Right hindlimb (tissue), 1 donor: Measurements from ENCODE around the gene MOGAT2.
"Not testable (repeated sequence)": the region's sequence is repeated elsewhere in the genome, so short reads cannot be mapped to it uniquely, and the experiment has no call there.

Experiments used
- DNase-seq: peaks from one replicate; pipeline ENCODE4 v3.0.0-alpha.2; 2018

MOGAT2 gene

DNA sequence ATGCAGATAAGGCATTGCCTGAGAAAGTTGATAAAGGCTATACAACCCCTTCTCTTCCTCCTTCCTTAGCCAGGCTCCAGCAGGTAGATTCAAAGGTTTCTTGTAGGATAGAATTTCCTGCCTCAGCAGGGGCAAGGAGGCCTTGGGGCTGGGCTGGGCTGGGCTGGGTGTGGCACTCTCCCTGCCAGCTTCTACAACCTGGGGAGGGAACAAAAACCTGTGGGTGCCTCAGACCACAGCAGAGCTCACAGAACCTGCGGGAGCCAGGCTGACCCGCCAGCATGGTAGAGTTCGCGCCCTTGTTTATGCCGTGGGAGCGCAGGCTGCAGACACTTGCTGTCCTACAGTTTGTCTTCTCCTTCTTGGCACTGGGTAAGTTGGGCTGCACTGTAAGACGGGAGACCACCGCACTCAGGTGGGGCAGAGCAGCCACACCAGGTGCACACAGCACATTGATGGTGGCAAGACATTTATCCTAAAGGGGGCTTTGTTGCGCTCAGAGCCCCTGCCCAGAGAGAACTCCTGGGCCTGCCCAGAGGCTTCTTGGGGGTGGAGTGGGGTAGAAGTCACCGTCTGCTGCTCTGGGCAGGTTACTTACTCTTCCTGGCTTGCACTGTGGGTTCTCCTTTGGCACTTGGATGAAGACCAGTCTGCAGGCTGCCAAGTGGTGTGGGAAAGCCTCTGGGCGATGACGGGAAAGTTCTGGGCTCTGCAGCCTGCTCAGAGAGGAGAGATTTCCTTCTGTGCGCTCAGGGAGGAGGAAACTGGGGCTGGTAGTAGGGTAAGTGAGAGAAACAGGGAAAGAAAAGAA, at the start of gene MOGAT2:
MOGAT2 (plus strand) TSS at position 231 of the 811 bp plus-strand sequence; CDS start at position 282, 51 bp downstream.
- no peak for DNase-seq

DNA sequence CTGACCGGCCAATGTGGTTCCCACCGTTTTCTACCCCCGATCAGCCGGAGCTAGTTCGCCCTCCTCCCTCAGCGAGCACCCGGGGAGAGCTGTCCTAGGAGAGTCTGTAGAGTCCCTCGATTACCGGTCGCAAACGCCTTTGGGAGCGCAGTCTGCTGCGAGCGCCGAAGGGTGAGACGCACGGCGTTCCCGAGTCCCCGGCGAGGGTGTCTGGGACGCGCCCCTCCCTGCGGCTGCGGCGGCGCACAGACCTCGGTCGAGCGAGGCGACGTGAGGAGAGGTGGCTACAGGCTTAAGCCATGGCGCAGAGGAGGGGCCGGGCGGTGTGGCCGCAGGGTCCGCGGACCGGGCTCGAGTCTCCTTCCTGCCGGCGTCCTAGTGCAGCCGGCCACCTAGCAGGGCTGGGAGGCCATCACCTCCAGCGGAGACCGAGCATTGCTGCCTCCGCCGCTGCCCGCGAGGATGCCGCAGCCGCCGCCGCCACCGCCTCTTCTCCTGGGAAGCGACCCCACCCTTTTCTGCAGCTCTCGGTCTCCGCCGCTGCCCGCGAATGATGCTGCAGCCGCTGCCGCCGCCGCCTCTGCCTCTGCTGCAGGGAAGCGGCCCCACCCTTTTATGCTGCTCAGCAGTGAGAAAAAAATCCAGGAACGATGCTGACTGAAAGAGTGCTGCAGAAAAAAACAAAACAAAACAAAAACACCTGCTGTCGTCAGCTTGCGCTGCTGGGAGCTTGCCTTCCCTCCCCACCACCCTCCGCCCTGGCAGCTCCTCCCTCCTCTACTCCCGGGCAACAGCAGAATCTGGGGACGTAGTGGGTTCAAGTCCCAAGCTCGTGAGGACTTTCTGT, 49.0 kb upstream of the MOGAT2 start, which contains the start of gene MAP6:
MAP6 (minus strand) TSS at position 588 of the 847 bp plus-strand sequence. CDS start 669 bp downstream, outside the sequence.
- peak; percentile 59 for DNase-seq

DNA sequence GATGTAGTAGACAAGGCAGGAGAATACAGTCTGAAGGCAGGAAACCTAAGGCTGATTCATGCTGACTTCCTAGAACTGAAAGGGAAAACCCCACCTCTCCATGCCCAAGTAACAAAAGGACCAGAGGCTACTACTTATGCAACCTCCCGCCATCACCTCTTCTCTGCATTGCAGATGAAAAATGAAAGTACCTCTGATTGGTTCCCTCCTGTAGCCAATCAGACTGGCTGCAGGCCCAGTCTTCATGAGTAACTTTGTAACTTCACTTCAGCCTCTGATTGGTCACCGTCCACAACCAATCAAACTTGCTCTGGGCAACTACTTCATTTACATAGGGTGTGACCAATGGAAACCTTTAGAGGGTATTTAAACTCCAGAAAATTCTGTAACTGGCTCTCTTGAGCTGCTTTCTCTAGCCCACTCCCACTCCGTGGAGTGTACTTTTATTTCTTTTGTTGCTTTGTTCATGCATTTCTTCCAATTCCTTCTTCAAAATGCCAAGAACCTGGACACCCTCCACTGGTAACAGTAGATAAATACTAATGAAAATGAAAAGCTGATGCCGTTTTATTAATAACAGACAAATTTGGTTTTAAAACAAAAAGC, 43.6 kb upstream of the MOGAT2 start:
- DNase-seq: no peak

DNA sequence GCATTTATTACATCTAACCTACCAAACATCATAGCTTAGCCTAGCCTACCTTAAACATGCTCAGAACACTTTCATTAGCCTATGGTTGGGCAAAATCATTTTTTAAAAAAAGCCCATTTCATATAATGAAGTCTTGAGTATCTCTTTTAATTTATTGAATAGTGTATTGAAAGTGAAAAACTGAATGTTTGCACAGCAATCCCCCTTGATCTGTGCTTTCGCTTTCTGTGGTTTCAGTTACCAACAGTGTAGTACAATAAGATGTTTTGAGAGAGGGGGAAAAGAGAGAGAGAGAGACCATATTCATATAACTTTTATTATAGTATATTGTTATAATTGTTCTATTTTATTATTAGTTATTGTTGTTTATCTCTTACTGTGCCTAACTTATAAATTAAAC, 40.4 kb upstream of the MOGAT2 start:
- DNase-seq: no peak

DNA sequence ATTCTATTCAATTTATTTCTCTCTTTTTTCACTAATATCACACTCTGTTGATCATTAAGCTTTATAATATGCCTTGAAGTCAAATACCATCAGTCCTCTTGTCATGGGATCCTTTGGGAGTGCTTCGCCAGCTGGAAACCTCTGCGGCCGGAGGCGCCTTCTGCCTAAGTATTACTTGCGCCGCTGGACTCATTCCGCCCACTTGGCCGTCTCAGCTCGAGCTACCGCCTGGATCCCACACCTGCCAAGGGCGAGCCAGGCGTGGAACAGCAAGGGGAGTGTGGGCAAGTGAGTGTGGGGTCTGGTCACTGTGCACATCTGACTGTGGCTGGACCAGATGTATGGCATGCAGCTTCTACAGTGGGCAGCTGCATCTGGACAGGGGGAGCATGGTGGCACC, 39.7 kb upstream of the MOGAT2 start:
- DNase-seq: no peak

DNA sequence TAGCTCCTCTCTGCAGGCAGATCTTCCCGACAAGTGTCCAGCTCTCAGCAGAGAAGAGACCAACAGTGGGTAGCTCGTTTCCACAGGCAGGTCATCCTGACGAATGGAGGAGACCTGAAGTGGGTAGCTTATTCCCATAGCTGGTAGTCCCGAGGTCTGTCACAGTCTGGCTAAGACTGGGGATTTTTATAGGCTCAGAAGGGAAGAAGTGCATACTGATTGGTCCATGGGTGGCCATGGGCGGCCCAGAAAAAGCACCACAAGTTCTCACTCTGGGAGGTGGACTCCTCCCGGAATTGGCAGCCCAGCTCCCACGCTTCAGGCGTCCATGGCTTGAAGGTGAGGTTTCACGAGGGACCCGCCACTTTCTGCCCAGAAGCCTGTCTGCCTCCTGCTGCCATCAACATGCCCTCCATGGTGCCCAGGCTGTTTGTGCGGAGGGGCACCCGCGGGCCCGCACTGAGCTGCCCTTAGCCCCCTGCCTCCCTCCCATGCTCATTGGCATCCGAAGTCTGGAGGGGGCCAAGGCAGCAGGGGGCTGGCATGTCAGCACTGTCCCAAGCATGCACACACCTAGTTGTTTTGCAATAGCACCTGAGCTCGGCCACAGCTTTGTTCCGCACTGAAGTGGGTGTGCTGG, 38.9 kb upstream of the MOGAT2 start:
- DNase-seq: no peak

DNA sequence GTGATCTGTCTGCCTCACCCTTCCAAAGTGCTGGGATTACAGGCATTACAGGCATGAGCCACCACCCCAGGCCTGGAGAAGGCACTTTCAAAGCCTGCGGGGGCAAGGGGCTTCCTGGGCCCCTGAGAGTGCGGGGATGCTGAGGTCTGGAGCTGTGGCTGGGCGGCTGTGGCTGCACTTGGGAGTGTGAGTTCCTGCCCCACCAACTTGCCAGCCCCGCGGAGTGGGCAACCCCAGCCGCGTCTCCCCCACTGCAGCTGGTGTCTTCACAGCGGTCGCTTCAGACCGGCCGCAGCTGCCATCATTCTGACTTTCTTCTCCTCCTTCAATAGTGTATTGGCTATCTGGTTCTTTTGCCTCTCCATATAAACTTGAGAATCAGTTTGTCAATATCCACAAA, 38.1 kb upstream of the MOGAT2 start:
- DNase-seq: no peak

DNA sequence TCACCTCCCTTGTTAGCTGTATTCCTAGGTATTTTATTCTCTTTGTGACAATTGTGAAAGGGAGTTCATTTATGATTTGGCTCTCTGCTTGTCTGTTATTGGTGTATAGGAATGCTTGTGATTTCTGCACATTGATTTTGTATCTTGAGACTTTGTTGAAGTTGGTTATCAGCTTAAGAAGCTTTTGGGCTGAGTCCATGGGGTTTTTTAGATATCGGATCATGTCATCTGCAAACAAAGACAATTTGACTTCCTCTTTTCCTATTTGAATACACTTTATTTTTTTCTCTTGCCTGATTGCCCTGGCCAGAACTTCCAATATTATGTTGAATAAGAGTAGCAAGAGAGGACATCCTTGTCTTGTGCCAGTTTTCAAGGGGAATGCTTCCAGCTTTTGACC, 33.8 kb upstream of the MOGAT2 start:
- DNase-seq: not testable (repeated sequence)

DNA sequence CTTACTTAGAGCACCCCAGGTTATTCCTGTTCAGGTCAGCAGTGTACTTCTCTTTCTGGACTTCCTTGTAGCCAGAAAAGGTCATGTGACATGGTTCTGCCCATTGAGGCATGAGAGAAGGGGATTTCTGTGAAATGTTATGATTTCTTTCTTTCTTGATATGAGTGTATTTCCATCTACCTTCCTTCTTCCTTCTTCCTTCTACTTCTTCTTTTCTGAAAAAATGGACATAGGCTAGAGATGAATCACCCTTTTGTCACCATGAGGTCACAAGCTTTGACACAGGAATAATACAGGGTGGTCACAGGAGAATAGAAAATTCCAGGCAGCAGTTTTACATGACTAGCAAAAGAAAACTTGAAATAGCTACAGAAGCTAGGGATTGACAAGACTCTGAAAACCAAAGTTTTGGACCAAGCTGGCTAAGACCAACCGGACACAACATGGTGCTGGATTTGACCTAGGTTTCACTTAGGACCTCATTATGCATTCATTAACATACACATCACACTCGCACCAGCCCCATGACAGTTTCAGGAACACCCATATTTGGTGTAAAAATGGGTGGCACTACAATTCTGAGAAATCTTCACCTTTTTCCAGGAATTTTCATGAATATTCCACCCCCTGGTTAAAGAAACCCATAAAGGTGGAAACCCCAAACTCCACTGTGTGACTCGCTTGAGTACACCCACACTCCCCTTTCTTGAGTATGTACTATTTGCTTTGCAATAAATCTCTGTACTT, 27.6 kb upstream of the MOGAT2 start:
- DNase-seq: no peak

DNA sequence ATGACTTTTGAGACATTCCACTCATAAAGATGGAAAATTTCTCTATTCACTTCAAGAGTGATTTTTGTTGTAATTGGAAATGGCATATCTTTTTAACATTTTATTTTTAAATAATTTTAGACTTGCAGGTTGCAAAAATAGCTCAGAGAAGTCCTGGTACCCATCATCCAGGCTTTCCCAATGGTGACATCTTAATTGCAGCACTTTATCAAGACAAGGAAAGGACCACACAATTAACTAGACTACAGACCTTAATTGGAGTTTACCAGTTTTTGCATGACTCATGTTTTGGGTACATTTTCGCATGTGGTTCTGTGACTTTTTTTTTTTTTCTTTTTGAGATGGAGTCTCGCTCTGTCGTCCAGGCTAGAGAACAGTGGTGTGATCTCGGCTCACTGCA, 25.8 kb upstream of the MOGAT2 start:
- DNase-seq: no peak

DNA sequence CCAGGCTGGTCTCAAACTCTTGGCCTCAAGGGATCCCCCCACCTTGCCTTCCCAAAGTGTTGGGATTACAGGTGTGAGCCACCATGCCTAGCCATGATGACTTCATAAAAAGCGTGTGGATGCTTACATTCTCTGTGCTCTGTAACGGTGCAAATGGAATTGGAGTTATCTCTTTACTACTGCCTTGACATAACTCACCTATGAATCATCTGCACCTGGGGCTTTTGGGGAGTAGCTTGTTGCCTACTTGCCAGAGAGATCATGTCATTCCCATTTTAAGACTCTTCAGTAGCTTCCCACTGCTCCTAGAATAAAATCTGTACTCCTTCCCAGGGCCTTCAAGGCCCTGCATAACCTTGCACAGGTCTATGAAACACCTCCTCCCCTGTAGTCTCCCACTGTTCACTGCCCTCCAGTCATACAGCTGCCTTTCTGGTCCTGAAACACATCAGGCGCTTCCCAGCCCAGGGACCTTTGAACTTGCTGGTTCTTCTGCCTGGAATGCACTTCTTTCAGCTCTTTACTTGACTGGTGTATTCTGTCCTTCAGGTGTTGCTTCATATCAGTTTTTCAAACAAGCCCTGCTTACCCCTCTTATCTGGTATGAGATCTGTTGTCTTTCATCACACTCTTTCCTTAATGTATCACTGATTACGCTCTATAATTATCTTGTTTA, 19.6 kb upstream of the MOGAT2 start:
- DNase-seq: no peak

DNA sequence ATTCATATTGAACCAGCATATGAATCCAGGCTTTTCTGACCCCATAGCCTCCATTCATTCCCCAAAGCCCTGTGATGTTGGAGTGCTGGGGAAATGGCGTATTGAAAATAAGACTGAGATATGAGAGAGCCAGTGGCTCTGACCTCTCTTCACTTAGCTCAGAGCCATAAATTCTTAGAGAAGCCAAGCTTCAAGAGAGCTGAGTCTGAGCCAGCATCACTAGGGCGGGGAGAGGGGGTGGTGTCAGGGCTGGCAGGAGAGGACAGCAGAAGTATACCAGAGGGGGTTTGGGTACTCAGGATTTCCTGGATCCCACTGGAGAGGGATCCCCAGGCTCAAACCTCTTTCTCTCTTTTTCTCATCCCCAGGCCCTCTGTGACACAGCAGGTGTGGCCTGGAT, 16.7 kb upstream of the MOGAT2 start:
- no peak for DNase-seq

DNA sequence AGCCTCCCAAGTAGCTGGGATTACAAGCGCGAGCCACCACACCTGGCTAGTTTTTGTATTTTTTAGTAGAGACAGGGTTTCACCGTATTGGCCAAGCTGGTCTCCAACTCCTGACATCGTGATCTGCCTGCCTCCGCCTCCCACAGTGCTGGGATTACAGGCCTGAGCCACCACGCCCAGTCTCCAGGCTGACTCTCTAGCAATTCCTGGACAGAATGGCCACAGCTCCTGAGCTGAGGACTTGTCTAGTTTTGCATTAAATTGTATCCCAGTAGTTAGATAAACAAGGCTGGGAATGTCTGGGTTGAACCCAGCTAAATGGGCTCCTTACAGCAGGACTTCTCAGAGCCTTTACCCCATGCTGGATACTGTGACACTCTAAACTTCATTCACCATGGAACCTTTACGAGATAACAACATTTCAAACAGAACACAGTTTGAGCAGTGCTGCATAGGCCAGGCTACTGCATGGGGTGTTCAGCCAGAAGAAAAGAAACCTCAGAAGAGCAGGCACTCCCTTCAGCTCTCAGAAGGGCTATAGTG, 13.9 kb upstream of the MOGAT2 start:
- no peak for DNase-seq

DNA sequence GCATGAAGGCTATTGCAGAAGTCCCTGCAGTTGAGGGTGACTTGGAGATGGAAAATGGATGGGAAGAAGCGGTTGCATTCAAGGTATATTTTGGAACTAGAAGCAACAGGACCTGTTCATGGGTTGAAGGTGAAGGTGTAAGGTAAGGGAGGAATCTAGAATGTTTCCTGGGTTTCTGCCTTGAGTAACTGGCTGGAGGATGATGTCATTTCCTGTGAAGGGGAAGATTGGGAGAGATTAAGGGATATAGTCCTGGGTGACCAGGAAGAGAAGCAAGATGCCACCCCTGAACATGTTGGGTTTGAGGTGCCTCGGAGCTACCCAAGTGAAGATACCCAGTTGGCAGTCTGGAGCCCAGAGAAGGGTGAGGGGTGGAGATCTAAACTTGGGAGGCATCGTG, 12.1 kb upstream of the MOGAT2 start:
- no peak for DNase-seq

DNA sequence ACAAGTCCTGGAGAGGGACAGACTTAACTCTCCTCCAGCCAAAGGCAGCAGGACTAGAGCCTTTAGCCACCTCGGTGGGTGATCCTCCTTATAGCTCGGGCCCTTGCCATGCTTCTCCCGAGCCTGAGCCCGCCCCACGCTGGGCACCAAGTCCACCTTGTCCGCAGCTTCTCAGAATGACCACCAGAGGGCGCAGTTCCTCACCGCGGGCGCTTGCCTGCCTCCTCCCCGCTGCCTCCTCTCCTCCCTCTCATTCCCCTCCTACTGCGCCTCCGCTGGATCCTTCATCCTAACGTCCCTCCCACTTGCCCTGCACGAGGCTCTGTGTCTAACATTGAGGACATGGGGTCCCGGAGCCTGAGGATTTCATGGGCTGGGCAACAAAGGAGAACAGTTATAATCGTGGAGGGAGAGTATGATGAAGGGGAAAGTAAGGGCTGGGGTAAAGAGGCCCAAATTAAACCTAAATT, 11.3 kb upstream of the MOGAT2 start:
- peak; percentile 58 for DNase-seq

DNA sequence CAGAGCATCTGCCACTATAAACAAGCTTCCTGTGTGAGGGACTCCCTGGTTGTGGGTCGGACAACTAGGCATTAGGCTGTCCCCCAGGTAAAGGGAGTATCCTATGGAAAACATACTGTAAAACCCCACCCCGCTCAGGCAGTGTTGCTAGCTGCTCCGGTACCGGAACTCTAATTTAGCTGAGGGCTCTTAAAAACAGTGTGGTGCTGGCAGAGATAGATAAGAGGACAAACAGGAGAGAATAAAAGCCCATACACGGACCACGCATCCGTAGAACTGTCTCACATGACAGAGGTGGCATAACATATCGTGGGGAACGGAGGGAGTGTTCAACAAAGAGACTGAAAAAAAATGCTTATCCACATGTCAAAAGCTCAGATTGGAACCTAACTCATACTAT, 3.4 kb upstream of the MOGAT2 start:
- DNase-seq: no peak

DNA sequence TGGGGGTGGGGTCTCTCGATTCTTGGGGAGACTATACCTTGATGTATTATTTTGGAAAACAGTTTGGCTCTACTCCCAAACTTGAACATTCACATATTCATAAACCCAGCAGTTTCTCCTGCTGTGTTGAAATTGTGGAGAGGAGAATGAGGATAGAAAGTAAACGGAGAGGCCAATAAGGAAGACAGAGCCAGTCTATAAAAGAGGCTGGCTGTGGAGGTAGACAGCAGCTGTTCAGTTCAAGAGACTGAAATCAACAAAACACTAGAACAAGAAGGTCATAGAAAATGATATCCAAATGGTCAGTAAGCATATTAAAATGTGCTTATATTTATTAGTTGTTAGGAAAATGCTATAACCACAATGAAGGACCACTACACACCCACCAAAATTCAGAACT, 1.9 kb upstream of the MOGAT2 start:
- no peak for DNase-seq

DNA sequence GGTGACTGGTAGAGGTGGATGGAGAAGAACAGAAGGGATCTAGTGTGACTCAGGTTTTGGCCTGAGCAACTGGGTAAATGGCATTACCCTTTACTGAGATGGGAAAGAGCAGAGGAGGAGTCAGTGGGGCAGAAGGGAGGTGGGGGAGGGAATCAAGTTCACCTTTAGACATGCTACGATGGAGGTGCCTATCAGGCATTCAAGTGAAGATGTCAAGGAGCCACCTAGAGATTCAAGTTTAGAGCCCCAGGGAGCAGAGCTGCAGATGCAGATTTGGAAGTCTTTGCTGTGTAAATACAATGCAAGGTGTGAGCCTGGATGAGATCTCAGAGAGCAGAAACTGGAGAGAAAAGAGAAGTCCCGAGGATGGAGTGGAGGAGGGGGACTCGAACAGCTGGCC, 979 bp upstream of the MOGAT2 start:
- no peak for DNase-seq

DNA sequence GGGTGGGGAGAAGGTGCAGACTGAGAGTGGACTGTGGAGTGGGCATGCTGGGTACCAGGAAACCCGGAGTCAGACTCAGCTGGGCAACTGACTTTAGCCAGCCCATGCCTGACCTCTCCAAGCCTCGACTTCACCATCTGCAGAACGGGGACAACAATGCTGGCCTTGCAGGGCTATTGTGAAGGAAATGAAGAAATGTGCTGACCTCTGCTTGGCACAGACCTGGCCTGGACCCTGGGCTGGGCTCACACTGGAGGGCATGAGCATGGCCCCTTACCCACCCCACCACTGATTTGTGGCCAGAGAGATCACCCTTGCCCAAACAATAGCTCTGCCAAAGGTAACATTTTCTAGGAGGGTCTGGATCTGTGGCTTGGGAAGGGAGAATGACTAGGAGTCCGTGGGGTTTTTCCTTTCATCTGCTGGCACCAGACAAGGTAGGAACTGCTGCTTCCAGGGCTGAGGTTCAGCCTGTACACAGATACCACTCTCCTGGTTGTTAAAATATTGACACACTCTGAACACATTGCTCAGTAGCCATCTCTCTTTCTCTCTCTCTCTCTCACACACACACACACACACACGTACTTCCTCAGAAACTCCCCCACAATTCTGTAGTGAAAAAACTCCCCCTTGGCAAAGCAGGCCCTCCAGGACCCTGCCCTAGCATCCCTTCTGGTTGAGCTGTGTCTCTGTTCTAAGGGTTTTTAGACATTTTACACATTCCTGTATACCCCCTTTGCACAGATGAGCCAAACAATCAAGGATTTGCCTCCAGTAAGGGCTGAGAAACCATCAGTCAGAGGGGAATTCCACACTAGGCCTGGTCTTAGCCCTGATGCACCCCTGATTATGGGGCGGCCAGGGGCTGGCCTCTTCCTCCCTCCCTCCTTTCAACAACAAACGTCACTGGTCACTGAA, 1.0 kb downstream of the MOGAT2 start:
- DNase-seq: no peak
